H1 (cell line): Measurements from ENCODE around the gene EXOC6. TPM values are rescaled to one million over a fixed set of nuclear protein-coding genes. Genes with fewer than 3 reads are reported as not detected.

Experiments used
- HDAC2 ChIP-seq, 2 experiments: fragments of 300-600 bp in 1 of 2; sonication (generic) in 1 of 2; IDR thresholded peaks; 2 replicates each; pipeline ENCODE4 v1.6.1; 2011 to 2012; ENCODE audit warnings: low read depth in 2 of 2, low read length in 2 of 2, mild to moderate bottlenecking in 2 of 2, moderate library complexity in 2 of 2, borderline replicate concordance in 1 of 2, inconsistent platforms in 1 of 2
- SP4 ChIP-seq: IDR thresholded peaks from 2 replicates; pipeline ENCODE4 v1.6.1; 2012; ENCODE audit warnings: low read length, inconsistent platforms
- polyA plus RNA-seq, 7 experiments: library from polyadenylated mRNA; depleted of rRNA in 3 of 7; stranded (reverse) in 5 of 7; unstranded in 2 of 7; fragments of >200 nt in 5 of 7; fragments of 200-250 nt in 2 of 7; gene quantifications; 1 replicate in 5 of 7; 2 replicates in 1 of 7; 4 replicates in 1 of 7; pipeline versions ENCODE4 v1.2.1 to v1.2.3, GENCODE V29; 2011 to 2013; ENCODE audit warnings: missing spikeins in 2 of 7, mixed read lengths in 2 of 7
- total RNA-seq: library from RNA; stranded (reverse); fragmentation: NEBNext Ultra II Directional; extraction: Animal tissue kit (Norgen Biotek cat#: 25700); gene quantifications from 2 replicates; pipeline ENCODE4 v1.2.1, GENCODE V29; 2021

The EXOC6 gene
- total and polyA plus RNA-seq, 2 of the 8 experiments (the other 6 are each of a cell fraction or from before 2014, with no cell fraction given): 1.7 to 4.5 TPM

GRCh38 chr10:93081318-93081717 lies 233.0 kb downstream of the EXOC6 start (continued):
- TF ChIP-seq SP4 (no peak), HDAC2 (IDR thresholded peaks at IDR 0.05; ENCODE audit: borderline replicate concordance in 1 of 2, low read depth in 2 of 2, low read length in 2 of 2) (no peak)
